Subcutaneous adipose tissue (tissue), 4 donors: Measurements from ENCODE around the gene TCF23. TPM values are rescaled to one million over a fixed set of nuclear protein-coding genes. Genes with fewer than 3 reads are reported as not detected.

ENCODE experiments used
- total RNA-seq, 4 donors: library from RNA; depleted of rRNA; stranded (reverse); fragments of >200 nt; gene quantifications; one replicate each; pipeline ENCODE4 v1.1.0, GENCODE V29; 2016
- TF ChIP-seq, protein P1 (sequence below): fragments of 450-650 bp; IDR thresholded peaks from one replicate; pipeline ENCODE4 v1.5.1; 2016; ENCODE audit warnings: low read depth, mild to moderate bottlenecking, control low read depth, antibody characterized with exemption, moderate library complexity

The TCF23 gene
- total RNA-seq, 4 donors from 2014 or later: under 0.01 TPM; not detected in 3

DNA sequence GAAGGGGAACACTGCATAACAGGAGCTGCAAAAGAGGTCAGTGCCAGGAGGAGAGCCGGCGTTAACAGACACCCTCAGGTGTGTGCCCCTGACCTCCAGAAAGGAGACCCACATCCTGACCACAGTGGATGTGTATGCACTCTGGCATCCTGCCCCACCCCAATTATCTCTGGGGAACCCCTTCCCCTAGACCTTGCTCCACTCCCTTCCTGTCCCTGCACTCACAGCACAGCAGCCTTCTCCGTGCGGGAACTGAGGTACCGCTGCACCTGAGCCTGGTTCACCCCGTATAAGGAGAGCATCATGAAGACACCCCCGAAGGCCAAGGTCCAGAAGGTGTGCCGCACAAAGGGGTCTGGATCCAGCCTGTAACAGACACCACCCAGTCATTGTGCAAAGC, 55.8 kb downstream of the TCF23 start:
- TF ChIP-seq, protein P1, sequence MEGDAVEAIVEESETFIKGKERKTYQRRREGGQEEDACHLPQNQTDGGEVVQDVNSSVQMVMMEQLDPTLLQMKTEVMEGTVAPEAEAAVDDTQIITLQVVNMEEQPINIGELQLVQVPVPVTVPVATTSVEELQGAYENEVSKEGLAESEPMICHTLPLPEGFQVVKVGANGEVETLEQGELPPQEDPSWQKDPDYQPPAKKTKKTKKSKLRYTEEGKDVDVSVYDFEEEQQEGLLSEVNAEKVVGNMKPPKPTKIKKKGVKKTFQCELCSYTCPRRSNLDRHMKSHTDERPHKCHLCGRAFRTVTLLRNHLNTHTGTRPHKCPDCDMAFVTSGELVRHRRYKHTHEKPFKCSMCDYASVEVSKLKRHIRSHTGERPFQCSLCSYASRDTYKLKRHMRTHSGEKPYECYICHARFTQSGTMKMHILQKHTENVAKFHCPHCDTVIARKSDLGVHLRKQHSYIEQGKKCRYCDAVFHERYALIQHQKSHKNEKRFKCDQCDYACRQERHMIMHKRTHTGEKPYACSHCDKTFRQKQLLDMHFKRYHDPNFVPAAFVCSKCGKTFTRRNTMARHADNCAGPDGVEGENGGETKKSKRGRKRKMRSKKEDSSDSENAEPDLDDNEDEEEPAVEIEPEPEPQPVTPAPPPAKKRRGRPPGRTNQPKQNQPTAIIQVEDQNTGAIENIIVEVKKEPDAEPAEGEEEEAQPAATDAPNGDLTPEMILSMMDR: no peak

DNA sequence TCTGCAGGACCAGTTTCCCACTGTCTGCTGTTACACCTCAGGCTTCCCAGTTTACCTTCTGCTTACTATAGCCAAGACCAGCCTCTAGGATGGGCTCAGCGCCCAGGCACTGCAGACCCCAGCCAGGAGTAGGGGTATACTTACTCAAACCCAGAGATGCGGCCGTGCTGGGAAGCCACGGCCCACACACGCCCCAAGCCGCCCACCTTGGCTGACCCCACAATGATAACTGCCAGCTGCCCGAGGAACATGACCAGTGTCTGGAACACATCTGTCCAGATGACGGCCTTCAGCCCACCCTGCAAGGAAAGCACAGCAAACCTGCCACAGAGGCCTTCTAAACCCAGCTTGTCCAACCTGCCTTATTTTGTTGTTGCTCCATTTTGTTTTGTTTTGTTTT, 56.4 kb downstream of the TCF23 start:
- TF ChIP-seq, protein P1: no peak

DNA sequence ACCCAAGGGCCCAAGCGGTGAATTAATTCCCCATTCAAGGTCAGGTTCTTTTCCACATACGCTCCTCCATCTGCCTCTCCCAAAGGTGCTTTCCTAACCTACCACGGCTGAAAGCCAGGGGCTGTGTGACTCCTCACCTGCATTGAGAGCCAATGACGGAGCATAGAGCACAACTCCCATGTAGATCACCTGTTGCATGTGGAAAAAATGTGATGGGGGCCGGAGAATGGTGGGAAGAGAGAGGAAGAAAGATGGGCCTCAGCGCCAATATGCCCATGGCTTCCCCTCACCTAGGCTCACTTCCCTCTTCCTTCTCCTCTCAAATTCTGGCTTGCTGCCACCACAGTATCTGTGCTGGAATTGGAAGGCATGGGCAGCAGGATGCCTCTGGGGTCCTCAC, 57.5 kb downstream of the TCF23 start:
- TF ChIP-seq, protein P1: no peak

Other genes starting within 250 kb of the TCF23 start
- gene MAPRE3, start 178.4 kb upstream of the TCF23 start, total RNA-seq: 10 to 100 TPM; 13.0 to 25.1 (median 17.2) TPM
- gene TMEM214, start 116.0 kb upstream of the TCF23 start, total RNA-seq: 10 to 100 TPM; 35.5 to 95.4 (median 49.0) TPM
- gene AGBL5, start 97.3 kb upstream of the TCF23 start, total RNA-seq: 10 to 100 TPM in 1 of 4 donors, 1 to 10 TPM in 3; 5.7 to 11.3 (median 9.1) TPM
- 100 to 1,000 TPM; 207 to 425 (median 263) TPM for gene OST4, start 77.3 kb upstream of the TCF23 start, total RNA-seq
- 10 to 100 TPM; 21.0 to 51.6 (median 33.5) TPM for gene EMILIN1, start 70.4 kb upstream of the TCF23 start, total RNA-seq
- gene KHK, start 62.2 kb upstream of the TCF23 start, total RNA-seq: 1 to 10 TPM; 1.1 to 2.9 (median 1.4) TPM
- gene CGREF1, start 29.9 kb upstream of the TCF23 start, total RNA-seq: 1 to 10 TPM; 4.0 to 8.5 (median 6.2) TPM
- gene ABHD1, start 25.2 kb upstream of the TCF23 start, total RNA-seq: 1 to 10 TPM in 1 of 4 donors, under 1 TPM in 1, not detected in 2; 0.75 to 1.5 TPM
- gene PREB, start 14.4 kb upstream of the TCF23 start, total RNA-seq: 10 to 100 TPM; 43.5 to 63.3 (median 52.4) TPM
- not detected for gene PRR30, start 9.6 kb upstream of the TCF23 start, total RNA-seq
- gene ATRAID, start 63.0 kb downstream of the TCF23 start, total RNA-seq: 100 to 1,000 TPM; 169 to 677 (median 199) TPM
- gene SLC5A6, start 63.3 kb downstream of the TCF23 start, total RNA-seq: 10 to 100 TPM; 17.2 to 97.8 (median 39.4) TPM
- gene CAD, start 68.4 kb downstream of the TCF23 start, total RNA-seq: 10 to 100 TPM; 10.2 to 17.3 (median 13.9) TPM
- not detected for gene SLC30A3, start 114.0 kb downstream of the TCF23 start, total RNA-seq
- under 1 TPM in 1 of 4 donors, not detected in 3; 0.88 TPM for gene DNAJC5G, start 126.4 kb downstream of the TCF23 start, total RNA-seq
- gene TRIM54, start 133.4 kb downstream of the TCF23 start, total RNA-seq: under 1 TPM in 1 of 4 donors, not detected in 3; 0.66 TPM
- 1 to 10 TPM in 3 of 4 donors, not detected in 1; 1.7 to 3.4 (median 2.9) TPM for gene UCN, start 159.4 kb downstream of the TCF23 start, total RNA-seq
- gene MPV17, start 174.1 kb downstream of the TCF23 start, total RNA-seq: 10 to 100 TPM; 56.8 to 88.7 (median 77.1) TPM
- 10 to 100 TPM; 28.0 to 43.0 (median 34.0) TPM for gene GTF3C2, start 207.8 kb downstream of the TCF23 start, total RNA-seq
- gene EIF2B4, start 221.3 kb downstream of the TCF23 start, total RNA-seq: 10 to 100 TPM; 36.4 to 44.2 (median 42.2) TPM
- gene SNX17, start 221.6 kb downstream of the TCF23 start, total RNA-seq: 100 to 1,000 TPM in 2 of 4 donors, 10 to 100 TPM in 2; 71.6 to 115 (median 102) TPM
- 10 to 100 TPM in 1 of 4 donors, 1 to 10 TPM in 3; 4.9 to 12.8 (median 8.2) TPM for gene ZNF513, start 231.7 kb downstream of the TCF23 start, total RNA-seq